Measurements from ENCODE around the gene AGMAT. TPM values are rescaled to one million over a fixed set of nuclear protein-coding genes. Genes with fewer than 3 reads are reported as not detected.
A peak's percentile ranks its signal among the peaks of the same experiment; 100 is the strongest.

Gene AGMAT, protein sequence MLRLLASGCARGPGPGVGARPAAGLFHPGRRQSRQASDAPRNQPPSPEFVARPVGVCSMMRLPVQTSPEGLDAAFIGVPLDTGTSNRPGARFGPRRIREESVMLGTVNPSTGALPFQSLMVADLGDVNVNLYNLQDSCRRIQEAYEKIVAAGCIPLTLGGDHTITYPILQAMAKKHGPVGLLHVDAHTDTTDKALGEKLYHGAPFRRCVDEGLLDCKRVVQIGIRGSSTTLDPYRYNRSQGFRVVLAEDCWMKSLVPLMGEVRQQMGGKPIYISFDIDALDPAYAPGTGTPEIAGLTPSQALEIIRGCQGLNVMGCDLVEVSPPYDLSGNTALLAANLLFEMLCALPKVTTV
- 1.3 and 2.6 TPM in 2 replicates for total RNA-seq (2014; rRNA removed; shearing (Covaris generic))

DNA sequence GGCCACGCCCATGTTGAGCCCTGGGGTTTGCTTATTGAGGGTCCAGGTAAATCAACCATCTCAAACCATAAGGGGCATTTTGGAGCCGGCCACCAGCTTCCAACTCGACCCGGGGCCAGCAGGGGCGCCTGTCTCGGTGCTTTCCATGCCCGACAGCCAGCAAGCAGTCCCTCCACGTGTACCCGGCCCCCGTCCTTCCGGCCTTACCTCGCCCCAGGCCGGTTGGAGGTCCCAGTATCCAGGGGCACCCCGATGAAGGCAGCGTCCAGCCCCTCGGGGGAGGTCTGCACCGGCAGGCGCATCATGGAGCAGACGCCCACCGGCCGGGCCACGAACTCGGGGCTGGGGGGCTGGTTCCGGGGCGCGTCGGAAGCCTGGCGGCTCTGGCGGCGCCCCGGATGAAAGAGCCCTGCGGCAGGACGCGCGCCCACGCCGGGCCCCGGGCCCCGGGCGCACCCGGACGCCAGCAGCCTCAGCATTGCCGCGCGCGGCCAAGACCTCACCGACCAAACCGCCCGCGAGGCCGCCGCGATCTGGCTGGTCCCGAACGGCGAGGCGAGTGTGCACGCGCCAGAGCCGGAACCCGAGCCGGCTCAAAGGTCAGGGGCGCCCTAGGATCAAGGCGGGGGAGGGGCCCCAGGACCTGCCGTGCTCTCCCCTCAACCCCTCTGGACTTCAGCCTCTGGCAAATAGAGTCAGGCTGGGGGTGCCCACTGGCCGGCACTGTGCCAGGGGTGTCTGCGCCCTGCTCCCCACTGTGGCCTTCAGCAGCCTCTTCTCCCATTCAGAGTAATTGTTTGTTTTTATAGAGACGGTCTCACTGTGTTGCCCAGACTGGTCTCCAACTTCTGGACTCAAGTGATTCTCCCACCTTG lies at the start of gene AGMAT:
TSS of gene AGMAT (minus strand) at position 563 of the 875 bp plus-strand sequence. CDS start at position 479, 84 bp downstream.
- peak; percentile 52 for DNase-seq (ENCODE audit: low read depth)

DNA sequence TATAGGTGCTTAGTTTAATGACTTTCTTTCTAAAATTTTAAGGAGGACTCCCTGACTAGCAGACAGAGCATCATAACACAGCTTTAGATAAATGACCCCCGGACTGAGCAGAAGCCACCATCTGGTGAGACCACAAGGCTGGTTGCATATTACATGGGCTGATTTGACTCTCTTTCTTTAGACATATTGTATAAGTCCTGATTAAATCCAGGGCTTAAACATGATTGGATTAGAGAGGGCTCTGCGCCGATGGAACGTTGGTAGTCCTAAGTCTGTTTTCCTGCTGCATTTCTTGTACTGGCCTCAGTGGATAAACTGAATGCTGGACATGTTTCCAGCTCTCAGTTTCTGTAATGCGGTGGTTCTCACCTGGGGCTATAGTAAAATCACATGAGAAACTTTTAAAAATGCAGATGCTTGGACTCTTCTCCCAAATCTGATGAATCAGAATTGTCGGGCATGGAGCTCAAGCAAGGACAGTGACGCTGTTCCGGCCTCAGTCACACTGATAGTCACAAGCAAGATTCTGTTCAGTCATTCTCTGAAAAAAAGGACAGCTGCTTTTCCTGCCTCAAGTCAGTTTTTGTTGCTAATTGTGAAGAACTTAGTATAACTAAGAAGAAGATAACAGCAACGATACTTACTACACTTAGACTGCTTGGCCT lies 49.0 kb upstream of the AGMAT start:
- no peak for DNase-seq (ENCODE audit: low read depth)

DNA sequence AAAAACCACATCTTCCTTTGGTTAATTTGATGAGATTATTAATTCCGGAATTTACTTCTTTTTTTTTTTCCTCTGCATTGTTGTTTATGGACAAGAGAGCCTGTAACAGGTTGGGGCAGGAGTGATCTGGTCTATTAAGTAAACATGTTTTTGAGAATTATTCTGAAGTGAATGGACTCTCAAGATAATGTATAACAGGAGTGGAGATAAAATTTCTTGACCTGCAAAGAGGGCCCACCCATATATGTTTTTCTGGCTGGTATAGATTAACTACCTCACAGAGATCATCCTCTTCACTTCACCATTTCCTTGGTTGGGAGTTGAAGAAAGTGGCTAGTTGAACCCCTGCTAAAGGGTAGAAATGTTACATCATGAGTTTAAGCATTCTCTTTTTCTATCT lies 43.2 kb upstream of the AGMAT start:
- no peak for DNase-seq (ENCODE audit: low read depth)

DNA sequence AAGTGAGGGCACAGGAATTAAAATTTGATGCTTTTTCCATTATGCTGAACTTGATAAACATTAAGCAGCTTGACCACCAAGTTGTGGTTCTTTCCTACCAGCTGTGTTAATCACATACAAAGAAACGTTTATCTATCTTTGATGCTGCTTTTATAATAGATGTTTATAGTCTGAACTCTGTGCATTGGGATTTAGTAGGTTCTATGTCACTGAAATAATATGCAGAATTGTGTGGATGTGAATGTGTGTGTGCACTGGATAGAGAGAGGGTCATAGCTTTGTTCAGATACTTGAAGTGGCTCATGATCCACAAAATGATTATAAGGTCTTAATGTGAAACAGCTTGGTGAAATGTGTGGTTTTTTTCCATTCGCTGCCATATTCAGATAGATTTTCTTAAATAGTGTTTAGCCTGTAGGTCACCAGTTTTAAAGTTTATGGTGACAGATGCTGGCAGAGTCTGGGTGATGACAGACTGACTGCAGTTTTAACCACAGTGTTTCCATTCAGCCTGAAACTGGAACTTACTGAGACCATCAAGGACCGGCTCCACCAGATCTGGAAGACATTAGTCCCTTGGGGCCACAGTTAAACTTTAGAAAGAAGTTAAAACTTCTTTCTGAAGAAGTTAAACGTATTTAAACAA lies 42.6 kb upstream of the AGMAT start:
- DNase-seq (ENCODE audit: low read depth): no peak

DNA sequence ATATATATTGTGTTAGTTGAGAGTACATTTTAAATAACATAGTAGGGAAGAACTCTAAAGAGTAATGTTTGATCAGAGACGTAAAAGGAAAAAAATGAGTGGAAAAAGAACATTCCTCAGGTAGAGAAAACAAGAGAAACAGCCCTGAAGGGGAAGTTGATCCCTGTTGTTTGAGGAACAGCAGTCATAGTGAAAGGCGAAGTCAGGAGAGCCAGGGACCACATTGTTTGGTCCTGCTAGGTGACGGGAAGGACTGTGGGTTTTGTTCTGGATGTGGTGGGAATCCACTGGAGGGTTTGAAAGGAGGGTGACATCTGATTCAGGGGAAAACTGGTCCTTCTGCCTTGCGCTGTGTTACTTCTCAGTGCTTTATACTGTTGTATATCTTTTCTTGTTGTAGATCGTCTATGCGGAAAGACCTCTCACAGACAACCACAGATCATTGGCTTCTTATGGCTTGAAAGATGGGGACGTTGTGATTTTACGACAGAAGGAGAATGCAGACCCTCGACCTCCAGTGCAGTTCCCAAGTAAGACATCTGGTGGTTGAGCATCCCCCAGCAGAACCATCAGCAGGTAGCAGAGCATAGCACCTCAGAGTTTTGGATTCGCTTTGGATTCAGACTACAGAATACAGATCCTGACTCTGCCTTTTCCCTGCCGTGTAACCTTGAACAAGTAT lies 41.6 kb upstream of the AGMAT start:
- DNase-seq (ENCODE audit: low read depth): no peak

DNA sequence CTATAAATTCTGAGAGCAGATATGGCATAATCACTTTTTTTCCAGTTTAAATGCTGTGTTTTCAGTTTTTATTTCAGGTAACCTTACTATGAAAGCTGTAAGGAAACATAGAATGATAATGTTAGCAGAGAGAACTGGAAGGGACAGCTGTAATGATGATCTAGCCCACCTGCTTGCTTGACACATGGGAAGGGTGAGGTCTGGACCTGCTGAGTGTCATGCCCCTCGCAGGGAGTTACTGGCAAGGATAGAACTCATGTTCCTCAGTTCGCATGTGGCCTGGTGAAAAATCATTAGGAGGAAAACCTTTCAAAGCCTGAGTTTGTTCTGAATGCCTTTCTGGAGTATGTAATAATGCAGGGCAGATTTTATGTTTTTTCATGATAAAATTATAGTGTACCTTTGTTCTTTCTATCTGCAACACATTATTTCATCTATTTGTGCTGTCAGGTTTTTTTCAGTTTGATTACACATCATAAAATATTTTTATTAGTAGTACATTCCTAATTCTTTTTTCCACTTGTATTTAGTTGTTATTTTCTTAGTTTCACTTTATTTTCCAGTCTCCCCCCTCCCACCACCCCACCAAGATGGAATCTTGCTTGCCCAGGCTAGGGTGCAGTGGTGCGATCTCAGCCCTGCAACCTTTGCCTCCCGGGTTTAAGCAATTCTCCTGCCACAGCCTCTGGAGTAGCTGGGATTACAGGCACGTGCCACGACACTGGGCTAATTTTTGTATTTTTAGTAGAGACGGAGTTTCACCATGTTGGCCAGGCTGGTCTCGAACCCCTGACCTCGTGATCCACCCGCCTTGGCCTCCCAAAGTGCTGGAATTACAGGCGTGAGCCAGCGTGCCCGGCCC lies 40.4 kb upstream of the AGMAT start:
- DNase-seq (ENCODE audit: low read depth): no peak

DNA sequence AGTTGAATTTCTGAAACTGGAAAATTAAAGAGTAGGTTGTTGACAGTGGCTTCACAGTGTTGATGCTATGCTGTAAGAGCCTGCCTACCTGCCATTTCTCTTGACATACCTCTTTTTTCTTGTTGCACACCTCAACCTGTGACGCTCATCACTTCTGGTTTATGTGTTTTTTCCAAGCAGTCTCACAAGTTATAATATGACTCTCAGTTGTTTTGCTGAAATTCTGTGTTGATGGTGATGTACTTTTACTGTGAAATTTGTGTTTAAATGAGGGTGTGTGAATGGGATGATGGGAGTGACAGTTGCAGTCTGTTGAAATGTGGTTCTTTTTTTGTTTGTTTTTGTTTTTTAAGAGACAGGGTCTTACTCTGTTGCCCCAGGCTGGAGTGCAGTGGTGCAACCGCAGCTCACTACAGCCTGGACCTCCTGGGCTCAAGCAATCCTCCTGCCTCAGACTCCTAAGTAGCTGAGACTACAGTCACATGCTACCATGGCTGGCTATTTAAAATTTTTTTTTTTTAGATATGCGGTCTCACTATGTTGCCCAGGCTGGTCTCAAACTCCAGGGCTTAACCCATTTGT lies 39.4 kb upstream of the AGMAT start:
- no peak for DNase-seq (ENCODE audit: low read depth)

DNA sequence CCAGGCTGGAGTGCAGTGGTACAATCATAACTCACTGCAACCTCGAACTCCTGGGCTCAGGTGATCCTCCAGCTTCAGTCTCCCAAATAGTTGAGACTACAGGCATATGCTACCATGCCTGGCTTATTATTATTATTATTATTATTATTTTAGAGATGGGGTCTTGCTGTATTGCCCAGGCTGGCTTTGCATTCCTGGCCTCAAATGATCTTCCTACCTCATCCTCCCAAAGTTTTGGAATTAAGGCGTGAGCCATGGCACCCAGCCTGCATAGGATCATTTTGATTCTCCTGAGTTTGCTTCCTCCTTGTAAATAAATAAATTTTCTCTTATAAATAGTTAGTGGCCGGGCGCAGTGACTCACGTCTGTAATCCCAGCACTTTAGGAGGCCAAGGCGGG lies 38.6 kb upstream of the AGMAT start:
- DNase-seq (ENCODE audit: low read depth): no peak

DNA sequence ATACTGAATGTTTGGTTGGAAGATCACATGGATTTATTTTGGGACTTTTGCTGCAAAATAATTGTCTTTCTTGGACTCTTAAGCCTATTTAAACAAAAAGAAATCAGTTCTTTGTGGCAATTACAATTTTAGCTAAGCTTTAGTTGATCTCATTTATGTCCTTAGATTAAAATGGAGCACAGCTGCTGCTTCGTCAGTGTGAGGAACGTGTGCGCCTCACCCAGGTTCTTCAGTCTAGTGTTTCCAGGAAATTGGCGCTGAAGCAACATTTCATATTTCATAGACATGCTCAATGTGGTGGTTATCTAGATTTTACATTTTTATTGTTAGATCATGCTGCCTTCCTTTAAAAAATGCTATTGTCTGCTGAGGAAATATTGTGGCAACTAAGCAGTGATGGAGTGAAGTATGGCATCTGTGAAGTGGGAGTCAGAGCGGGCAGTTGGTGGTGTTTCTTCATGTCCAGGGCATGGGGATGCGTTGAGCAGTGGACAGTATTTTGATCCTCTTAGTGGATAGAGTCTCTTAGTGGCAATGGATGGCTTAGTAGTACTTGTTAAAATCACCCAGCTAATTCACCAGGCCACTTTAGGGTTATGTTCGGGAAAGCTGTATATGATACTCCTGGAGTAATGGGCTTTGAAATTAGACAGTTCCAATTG lies 38.0 kb upstream of the AGMAT start:
- DNase-seq (ENCODE audit: low read depth): no peak

DNA sequence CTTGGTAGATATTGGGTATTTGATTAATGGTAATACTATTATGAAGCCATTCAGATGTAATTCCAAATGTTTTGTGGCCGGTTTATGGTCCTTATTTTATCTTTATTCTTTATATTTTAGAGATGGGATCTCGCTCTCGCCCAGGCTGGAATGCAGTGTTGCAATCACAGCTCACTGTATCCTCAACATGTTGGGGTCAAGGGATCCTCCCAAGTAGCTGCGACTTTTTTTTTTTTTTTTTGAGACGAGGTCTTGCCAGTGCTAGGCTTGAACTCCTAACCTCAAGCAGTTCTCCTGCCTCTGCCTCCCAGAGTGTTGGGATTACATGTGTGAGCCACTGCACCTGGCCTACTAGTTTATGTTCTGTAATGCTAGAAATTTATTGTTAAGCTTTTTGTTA lies 37.1 kb upstream of the AGMAT start:
- DNase-seq (ENCODE audit: low read depth): no peak

DNA sequence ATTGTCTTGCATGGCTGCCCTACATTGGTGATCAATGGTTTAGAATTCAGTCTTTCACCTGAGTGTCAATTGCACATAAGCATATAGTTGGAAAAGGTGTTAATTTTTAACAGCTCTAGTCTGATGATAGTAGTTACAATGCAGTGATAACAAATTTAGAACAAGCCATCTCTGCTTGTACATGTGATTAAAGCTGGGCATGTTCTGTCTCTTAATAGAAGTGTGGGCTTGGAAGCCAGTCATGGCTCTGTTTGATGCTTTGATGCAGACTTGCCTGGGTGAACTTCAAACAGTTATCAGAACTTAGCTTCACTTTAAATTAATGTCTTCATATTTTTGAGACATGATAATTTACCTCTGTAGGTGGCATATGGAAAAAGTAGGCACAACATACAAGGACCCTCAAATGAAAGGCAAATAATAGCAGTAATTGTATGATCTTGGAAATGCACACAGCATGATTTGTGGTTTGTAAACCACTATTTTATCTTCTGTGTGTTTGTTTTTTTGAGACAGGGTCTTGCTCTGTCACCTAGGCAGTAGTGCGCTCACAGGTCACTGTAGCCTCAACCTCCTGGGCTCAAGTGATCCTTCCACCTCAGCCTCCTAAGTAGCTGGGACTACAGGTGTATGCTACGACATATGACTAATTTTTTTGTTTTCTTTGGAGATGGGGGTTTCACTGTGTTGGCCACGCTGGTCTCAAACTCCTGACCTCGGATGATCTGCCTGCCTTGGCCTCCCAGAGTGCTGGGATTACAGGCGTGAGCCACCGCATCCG lies 36.2 kb upstream of the AGMAT start:
- no peak for DNase-seq (ENCODE audit: low read depth)

DNA sequence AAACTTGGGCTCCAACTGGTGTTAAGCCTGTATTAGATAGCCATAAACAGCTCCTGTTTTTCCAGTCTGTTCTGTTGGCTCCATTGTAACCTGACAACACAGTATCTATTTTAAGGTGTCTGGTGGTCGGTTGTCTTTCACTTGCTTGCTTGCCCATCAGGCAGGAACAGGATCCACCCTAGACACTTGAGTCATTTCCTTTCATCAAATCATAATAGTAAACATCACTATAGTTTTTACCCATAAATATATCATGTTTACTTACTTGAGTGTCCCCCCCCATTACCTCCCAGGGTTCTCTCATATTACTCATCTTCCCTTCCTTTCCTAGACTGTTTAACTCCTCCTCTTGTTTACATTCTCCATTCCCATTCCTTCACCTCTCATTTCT lies 35.3 kb upstream of the AGMAT start:
- DNase-seq (ENCODE audit: low read depth): peak; percentile 73

DNA sequence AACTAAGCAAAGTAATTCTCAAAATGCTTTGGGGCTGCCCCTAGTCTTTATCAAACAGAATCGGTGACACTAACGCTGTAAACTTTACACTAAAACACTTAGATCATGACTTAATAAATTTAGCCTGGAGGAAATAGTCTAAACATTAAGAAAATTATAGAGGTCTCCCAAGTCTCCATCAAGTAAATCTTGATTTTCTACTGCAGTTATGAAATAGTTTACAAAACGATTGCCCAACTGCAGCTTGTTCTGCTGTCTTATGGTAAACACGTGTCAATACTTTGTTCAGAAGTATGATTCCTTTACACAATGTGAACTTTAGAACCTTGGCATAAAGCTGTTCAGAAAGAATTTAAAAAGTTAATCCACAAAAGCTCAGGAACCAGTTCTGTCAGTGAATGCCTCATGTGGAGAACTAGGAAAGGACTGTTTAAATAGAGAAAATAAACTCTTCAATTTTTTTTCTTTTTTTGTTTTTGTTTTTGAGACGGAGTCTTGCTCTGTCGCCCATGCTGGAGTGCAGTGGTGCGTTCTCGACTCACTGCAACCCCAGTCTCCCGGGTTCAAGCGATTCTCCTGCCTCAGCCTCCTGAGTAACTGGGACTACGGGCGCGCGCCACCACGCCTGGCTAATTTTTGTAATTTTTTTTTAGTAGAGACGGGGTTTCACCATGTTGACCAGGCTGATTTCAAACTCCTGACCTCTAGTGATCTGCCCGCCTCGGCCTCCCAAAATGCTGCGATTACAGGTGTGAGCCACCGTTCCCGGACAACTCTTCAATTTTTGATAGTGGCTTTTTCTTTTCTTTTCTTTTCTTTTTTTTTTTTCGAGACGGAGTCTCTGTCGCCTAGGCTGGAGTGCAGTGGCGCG lies 34.0 kb upstream of the AGMAT start:
- DNase-seq (ENCODE audit: low read depth): peak; percentile 25

DNA sequence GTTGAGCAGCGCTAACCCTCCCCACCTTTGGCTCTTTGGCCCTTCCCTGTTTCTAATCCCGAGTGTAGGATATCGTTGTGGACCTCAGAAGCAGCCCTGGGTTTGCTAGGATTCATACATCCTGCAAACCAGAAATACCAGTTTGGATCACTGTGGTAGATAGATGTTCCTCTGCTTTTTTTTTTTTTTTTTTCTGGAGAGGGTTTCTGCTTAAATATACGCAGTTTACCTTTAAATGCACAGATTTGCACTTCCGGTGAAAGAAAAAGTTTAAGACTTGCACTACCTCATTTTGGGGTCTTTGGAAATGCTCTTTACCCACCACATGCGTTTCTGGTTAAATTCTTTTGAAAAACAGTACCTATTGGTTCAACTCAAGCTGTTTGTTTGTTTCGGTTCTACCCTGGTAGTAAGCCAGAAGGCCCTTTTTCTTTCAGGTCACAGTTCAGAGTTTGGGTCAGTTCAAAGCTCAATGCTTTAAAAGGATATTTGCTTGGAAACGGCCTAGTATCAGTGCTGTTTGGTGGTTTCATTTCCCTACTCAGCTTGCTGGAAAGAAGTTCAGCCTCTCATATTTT lies 33.3 kb upstream of the AGMAT start:
- DNase-seq (ENCODE audit: low read depth): peak; percentile 35

DNA sequence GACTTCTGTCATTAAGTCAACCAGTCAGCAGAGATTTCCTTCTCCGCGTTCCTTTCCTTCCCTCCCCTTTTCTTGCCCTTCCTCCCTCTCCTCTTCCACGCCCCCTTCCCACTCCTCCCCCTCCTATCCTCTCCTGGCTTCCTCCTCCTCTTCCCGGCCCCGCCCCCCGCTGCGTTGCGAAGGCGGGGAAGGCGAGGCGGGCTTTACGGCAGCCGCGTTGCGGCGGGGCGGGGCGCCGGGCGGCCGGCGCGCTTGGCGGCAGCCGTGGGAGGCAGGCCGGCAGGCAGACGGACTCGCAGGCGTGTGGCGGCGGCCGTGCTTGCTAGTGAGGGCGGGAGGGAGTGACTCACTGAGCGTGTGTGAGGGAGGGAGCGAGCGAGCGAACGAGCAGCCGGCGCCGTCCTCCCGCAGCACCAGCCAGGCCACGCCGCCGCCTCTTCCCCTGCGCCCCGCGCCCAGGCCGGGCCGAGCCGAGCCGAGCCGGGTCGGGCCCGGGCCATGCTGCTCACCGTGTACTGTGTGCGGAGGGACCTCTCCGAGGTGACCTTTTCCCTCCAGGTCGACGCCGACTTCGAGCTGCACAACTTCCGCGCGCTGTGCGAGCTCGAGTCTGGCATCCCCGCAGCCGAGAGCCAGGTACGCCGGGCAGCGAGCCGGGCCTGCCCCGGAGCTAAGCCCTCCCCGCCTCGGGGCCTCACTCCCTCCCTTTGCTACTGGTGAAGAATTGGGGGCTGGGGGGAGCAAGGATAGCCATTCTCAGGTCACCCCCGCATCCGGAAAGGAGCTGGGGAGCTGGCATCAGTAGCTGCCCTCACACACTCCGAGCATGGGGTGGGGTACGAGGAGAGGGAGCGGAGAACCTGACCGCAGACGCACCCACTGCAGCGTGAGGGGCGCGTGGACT lies 32.6 kb upstream of the AGMAT start, which contains the start of gene DDI2:
TSS of gene DDI2 (plus strand) at position 286 of the 904 bp plus-strand sequence. CDS start at position 499, 213 bp downstream.
- DNase-seq (ENCODE audit: low read depth): peak; percentile 98

Measured in M059J (cell line).